Measurements from ENCODE around the gene PLP1.
"Not testable (repeated sequence)": the region's sequence is repeated elsewhere in the genome, so short reads cannot be mapped to it uniquely, and the experiment has no call there.

PLP1 gene

GRCh38 chrX:103754401-103754800 is 22.2 kb upstream of the PLP1 start:
- H3K36me3 ChIP-seq (ENCODE audit: low read length): no peaks in the 10 kb centered on the region
- no peaks in the 10 kb centered on the region for H3F3A ChIP-seq (ENCODE audit: insufficient read depth)
- no peak overlapping the region for H2AFZ ChIP-seq (ENCODE audit: low read depth, low read length, severe bottlenecking)
- no peak overlapping the region for H3K4me2 ChIP-seq (ENCODE audit: low read depth, low read length, poor library complexity, severe bottlenecking)
- H3K4me3 ChIP-seq (ENCODE audit: insufficient read depth, low read length, poor library complexity, severe bottlenecking): no peak overlapping the region
- H3K27me3 ChIP-seq (ENCODE audit: low read length): no peaks in the 10 kb centered on the region
- no peak overlapping the region for H3K27ac ChIP-seq (ENCODE audit: low read depth, low read length)
- H3K79me2 ChIP-seq (ENCODE audit: insufficient read depth, low read length): no peaks in the 10 kb centered on the region
- H3K9ac ChIP-seq (ENCODE audit: low read length): no peak overlapping the region
- no peaks in the 10 kb centered on the region for H3K9me2 ChIP-seq (replicated peaks; ENCODE audit: insufficient read depth, low read length)
- TF ChIP-seq EZH2phosphoT487 (conservative IDR thresholded peaks at IDR 0.05; ENCODE audit: low read length): no peak
- no peak for TF ChIP-seq CTCF (IDR thresholded peaks at IDR 0.05; ENCODE audit: insufficient read depth, low read length, poor library complexity, severe bottlenecking)
- no peaks in the 10 kb centered on the region for H3K9me3 ChIP-seq (ENCODE audit: insufficient read depth, low read length)
- H4K20me1 ChIP-seq (ENCODE audit: low read depth, low read length): no peaks in the 10 kb centered on the region

GRCh38 chrX:103756736-103757135 is 19.9 kb upstream of the PLP1 start:
- no peak overlapping the region for H3K9ac ChIP-seq (ENCODE audit: low read length)
- H2AFZ ChIP-seq (ENCODE audit: low read depth, low read length, severe bottlenecking): no peak overlapping the region
- H3K79me2 ChIP-seq (ENCODE audit: insufficient read depth, low read length): no peaks in the 10 kb centered on the region
- H3K36me3 ChIP-seq (ENCODE audit: low read length): no peaks in the 10 kb centered on the region
- TF ChIP-seq EZH2phosphoT487 (conservative IDR thresholded peaks at IDR 0.05; ENCODE audit: low read length) (no peak), CTCF (IDR thresholded peaks at IDR 0.05; ENCODE audit: insufficient read depth, low read length, poor library complexity, severe bottlenecking) (no peak)
- H3K27ac ChIP-seq (ENCODE audit: low read depth, low read length): no peak overlapping the region
- no peaks in the 10 kb centered on the region for H4K20me1 ChIP-seq (ENCODE audit: low read depth, low read length)
- H3K4me2 ChIP-seq (ENCODE audit: low read depth, low read length, poor library complexity, severe bottlenecking): no peak overlapping the region
- H3K9me3 ChIP-seq (ENCODE audit: insufficient read depth, low read length): no peaks in the 10 kb centered on the region
- H3K9me2 ChIP-seq (replicated peaks; ENCODE audit: insufficient read depth, low read length): no peaks in the 10 kb centered on the region
- H3K27me3 ChIP-seq (ENCODE audit: low read length): no peaks in the 10 kb centered on the region
- H3K4me3 ChIP-seq (ENCODE audit: insufficient read depth, low read length, poor library complexity, severe bottlenecking): no peak overlapping the region
- H3F3A ChIP-seq (ENCODE audit: insufficient read depth): no peaks in the 10 kb centered on the region

- H4K20me1 ChIP-seq (ENCODE audit: low read depth, low read length): no peaks in the 10 kb centered on the region
- H3F3A ChIP-seq (ENCODE audit: insufficient read depth): no peaks in the 10 kb centered on the region
- TF ChIP-seq CTCF (IDR thresholded peaks at IDR 0.05; ENCODE audit: insufficient read depth, low read length, poor library complexity, severe bottlenecking): no peak
- TF ChIP-seq EZH2phosphoT487 (conservative IDR thresholded peaks at IDR 0.05; ENCODE audit: low read length): no peak
- no peaks in the 10 kb centered on the region for H3K9me2 ChIP-seq (replicated peaks; ENCODE audit: insufficient read depth, low read length)
- H3K4me3 ChIP-seq (ENCODE audit: insufficient read depth, low read length, poor library complexity, severe bottlenecking): no peak overlapping the region
- no peak overlapping the region for H2AFZ ChIP-seq (ENCODE audit: low read depth, low read length, severe bottlenecking)
- no peaks in the 10 kb centered on the region for H3K27me3 ChIP-seq (ENCODE audit: low read length)
- H3K79me2 ChIP-seq (ENCODE audit: insufficient read depth, low read length): no peaks in the 10 kb centered on the region
- no peak overlapping the region for H3K9ac ChIP-seq (ENCODE audit: low read length)
- H3K36me3 ChIP-seq (ENCODE audit: low read length): no peaks in the 10 kb centered on the region
- no peaks in the 10 kb centered on the region for H3K9me3 ChIP-seq (ENCODE audit: insufficient read depth, low read length)
- no peak overlapping the region for H3K4me2 ChIP-seq (ENCODE audit: low read depth, low read length, poor library complexity, severe bottlenecking)
- H3K27ac ChIP-seq (ENCODE audit: low read depth, low read length): no peak overlapping the region
These were observed 18.1 kb upstream of the PLP1 start for GRCh38 chrX:103758555-103758954.

GRCh38 chrX:103763541-103763940 is 13.1 kb upstream of the PLP1 start:
- not testable (repeated sequence) for H3K36me3 ChIP-seq (ENCODE audit: low read length); H3K9me3 ChIP-seq (ENCODE audit: insufficient read depth, low read length); H3K9ac ChIP-seq (ENCODE audit: low read length); H3F3A ChIP-seq (ENCODE audit: insufficient read depth); H3K9me2 ChIP-seq (replicated peaks; ENCODE audit: insufficient read depth, low read length); H3K27ac ChIP-seq (ENCODE audit: low read depth, low read length); H3K27me3 ChIP-seq (ENCODE audit: low read length); H3K79me2 ChIP-seq (ENCODE audit: insufficient read depth, low read length); H3K4me2 ChIP-seq (ENCODE audit: low read depth, low read length, poor library complexity, severe bottlenecking); H3K4me3 ChIP-seq (ENCODE audit: insufficient read depth, low read length, poor library complexity, severe bottlenecking); H4K20me1 ChIP-seq (ENCODE audit: low read depth, low read length); H2AFZ ChIP-seq (ENCODE audit: low read depth, low read length, severe bottlenecking)

- H3K9me2 ChIP-seq (replicated peaks; ENCODE audit: insufficient read depth, low read length); H3K9ac ChIP-seq (ENCODE audit: low read length); H3K27me3 ChIP-seq (ENCODE audit: low read length); H2AFZ ChIP-seq (ENCODE audit: low read depth, low read length, severe bottlenecking); H3K4me3 ChIP-seq (ENCODE audit: insufficient read depth, low read length, poor library complexity, severe bottlenecking); H4K20me1 ChIP-seq (ENCODE audit: low read depth, low read length); H3K4me2 ChIP-seq (ENCODE audit: low read depth, low read length, poor library complexity, severe bottlenecking); H3K79me2 ChIP-seq (ENCODE audit: insufficient read depth, low read length); H3K27ac ChIP-seq (ENCODE audit: low read depth, low read length); H3K9me3 ChIP-seq (ENCODE audit: insufficient read depth, low read length); H3K36me3 ChIP-seq (ENCODE audit: low read length); H3F3A ChIP-seq (ENCODE audit: insufficient read depth): not testable (repeated sequence)
These were observed 9.7 kb upstream of the PLP1 start for GRCh38 chrX:103766813-103767555.

All from SU-DHL-6 (cell line).